Activated naive CD4-positive, alpha-beta T cell treated with anti-CD3 and anti-CD28 coated beads, Interleukin-2, amount 10 ng/mL, durations not matched to agents 7 days and 5 days (primary cell): Measurements from ENCODE around the gene VSTM2L.
"Not testable (repeated sequence)": the region's sequence is repeated elsewhere in the genome, so short reads cannot be mapped to it uniquely, and the experiment has no call there.

Source experiments
- CTCF ChIA-PET: fragments of 350-600 bp; sonication (Branson Sonifier 250); formaldehyde crosslinking; loops from one replicate; lab custom pipeline; 2021; ENCODE audit warnings: antibody characterized with exemption; lab: Charles Lee
- DNase-seq: peaks from one replicate; pipeline ENCODE4 v3.0.0-alpha.2; 2020
- H3K27ac Mint-ChIP-seq: one replicate; pipeline ENCODE4 v1.8.0; 2021; ENCODE audit warnings: mild to moderate bottlenecking, moderate library complexity, mixed read lengths
- H3K27me3 Mint-ChIP-seq: one replicate; pipeline ENCODE4 v1.8.0; 2021; ENCODE audit warnings: mild to moderate bottlenecking, mixed read lengths
- H3K36me3 Mint-ChIP-seq: one replicate; pipeline ENCODE4 v1.8.0; 2021; ENCODE audit warnings: mixed read lengths
- H3K4me1 Mint-ChIP-seq: one replicate; pipeline ENCODE4 v1.8.0; 2021; ENCODE audit warnings: mixed read lengths
- H3K4me3 Mint-ChIP-seq: one replicate; pipeline ENCODE4 v1.8.0; 2021; ENCODE audit warnings: mild to moderate bottlenecking, moderate library complexity, mixed read lengths
- H3K9me3 Mint-ChIP-seq: one replicate; pipeline ENCODE4 v1.8.0; 2021; ENCODE audit warnings: mixed read lengths

The VSTM2L gene

DNA sequence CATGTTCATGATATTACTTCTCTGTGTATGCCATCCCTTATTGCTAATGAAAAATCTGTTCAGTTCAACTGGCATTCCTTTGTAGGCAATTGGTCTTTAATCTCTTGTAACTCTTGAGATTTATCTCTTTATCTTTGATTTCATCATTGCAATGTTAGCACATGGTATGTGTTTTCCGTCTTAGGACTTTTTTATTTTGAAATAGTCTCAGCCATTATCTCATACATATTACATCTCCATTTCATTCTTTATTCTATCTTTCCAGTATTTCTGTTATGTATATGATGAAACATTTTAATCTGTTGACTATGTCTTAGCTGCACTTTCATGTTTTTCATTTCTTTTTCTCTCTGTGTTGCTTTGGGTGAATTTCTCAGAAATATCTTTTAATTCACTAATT lies 58.1 kb downstream of the VSTM2L start:
- Mint-ChIP-seq H3K36me3 (no peaks in the 10 kb centered on the region), H3K27me3 (peaks cover 14% of the 10 kb centered on the region), H3K4me1 (no peaks in the 10 kb centered on the region), H3K27ac (no peak overlapping the region), H3K4me3 (no peak overlapping the region), H3K9me3 (no peaks in the 10 kb centered on the region)
- CTCF ChIA-PET = no interaction called here
- DNase-seq = no peak

DNA sequence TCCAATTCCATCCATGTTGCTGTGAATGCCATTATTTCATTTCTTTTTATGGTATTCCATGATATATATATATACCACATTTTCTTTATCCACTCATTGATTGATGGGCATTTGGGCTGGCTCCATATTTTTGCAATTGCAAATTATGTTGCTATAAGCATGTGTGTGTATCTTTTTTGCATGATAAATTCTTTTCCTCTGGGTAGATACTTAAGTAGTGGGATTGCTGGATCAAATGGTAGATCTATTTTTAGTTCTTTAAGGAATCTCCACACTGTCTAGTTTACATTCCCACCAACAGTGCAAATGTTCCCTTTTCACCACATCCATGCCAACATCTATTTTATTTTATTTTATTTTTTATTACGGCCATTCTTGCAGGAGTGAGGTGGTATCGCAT lies 60.6 kb downstream of the VSTM2L start:
- H3K27ac Mint-ChIP-seq, H3K27me3 Mint-ChIP-seq, DNase-seq, H3K4me1 Mint-ChIP-seq, H3K9me3 Mint-ChIP-seq, H3K36me3 Mint-ChIP-seq, CTCF ChIA-PET, H3K4me3 Mint-ChIP-seq: not testable (repeated sequence)

DNA sequence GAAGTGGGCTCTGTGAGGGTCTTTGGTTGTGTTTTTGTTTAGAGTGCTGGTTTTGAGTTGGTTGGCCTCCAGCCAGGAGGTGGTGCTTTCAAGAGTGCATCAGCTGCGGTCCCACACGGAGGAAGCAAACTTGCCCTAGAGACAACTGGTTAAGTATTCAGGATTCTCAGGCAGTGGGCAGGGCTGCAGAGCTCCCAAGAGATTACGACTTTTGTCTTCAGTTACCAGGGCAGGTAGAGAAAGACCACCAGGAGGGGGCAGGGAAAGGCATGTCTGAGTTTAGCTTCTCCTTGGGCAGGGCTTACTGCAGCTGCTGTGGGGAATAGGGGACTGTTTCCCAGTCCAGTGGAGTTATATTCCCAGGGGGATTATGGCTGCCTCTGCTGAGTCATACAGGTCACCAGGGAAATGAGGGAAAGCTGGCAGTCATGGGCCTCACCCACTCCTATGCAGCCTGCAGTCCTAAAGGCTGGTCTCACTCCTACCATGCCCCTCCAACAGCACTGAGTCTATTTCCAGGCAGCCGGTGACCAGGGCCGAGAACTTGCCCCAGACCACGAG lies 66.0 kb downstream of the VSTM2L start:
- H3K27me3 Mint-ChIP-seq = peaks cover 7% of the 10 kb centered on the region
- CTCF ChIA-PET = no interaction called here
- no peaks in the 10 kb centered on the region for H3K36me3 Mint-ChIP-seq
- H3K27ac Mint-ChIP-seq = no peak overlapping the region
- H3K4me1 Mint-ChIP-seq = no peaks in the 10 kb centered on the region
- no peak for DNase-seq
- H3K4me3 Mint-ChIP-seq = no peak overlapping the region
- peaks cover 2% of the 10 kb centered on the region for H3K9me3 Mint-ChIP-seq

DNA sequence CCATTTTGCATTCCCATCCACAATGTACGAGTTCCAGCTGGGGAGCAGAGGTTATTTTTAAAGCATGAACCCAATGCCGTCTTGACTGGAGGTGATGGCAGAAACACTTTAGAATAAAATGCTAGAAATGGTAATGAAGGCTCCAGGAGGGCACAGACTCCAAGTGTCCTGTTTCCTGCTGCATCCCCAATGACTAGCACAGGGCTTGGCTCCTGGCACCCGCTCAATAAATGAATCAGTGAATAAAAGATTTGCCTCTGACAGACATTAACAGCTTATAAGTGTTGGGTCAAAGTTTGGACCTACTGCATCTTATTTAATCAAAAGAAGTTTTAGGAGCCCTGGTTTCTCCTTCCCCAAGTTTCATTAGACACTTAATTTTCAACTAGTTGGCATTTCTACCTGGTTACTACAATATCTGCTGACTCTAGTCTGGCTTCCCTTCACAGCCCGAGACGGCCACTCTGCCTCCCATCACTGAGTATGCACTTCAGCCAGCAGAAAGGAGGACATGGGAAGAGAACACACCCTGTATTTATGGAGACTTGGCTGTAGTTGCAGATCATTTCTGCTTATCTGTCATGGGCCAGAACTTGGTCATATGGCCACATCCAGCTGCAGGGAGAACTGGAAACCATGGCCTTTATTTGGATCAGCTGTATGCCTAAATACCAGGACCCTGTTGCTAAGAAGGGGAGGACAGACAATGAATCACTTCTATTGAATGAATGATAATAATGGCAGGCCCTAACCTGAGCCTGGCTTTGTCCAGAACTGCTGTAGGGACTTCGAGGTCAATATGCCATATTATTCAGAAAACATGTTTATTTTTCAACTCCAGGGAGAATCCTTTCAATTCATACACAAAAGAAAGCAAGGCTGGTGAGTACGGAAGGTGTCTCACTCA lies 67.3 kb downstream of the VSTM2L start:
- Mint-ChIP-seq H3K27ac (no peak overlapping the region), H3K27me3 (peaks cover 7% of the 10 kb centered on the region), H3K4me1 (no peaks in the 10 kb centered on the region), H3K9me3 (peaks cover 2% of the 10 kb centered on the region), H3K4me3 (no peak overlapping the region), H3K36me3 (no peaks in the 10 kb centered on the region)
- CTCF ChIA-PET = interaction anchor here (0.6 to 0.9 kb wide), 3 partner anchors 23 to 55 kb away, joined by 3 read pairs; no protein-coding TSS in a partner anchor
- no peak for DNase-seq

DNA sequence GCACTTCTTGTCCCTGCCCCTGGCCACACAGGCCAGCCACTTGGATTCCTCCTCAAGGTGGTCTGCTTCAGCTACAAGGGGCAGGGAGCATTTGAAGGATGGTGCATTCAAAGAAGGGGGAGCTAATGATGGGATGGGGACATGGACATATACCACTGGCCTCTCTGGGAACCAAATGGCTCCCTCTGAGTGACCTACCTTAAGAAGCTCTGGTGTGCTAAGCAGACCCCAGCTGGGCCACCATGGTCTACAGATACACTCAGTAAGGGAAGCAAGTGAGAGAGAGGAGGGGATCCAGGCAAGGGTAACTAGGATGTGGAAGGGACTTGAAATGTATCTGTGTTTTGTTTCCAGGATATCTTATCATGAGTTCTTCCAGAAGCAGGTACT lies 67.9 kb downstream of the VSTM2L start:
- no peak for DNase-seq
- H3K27ac Mint-ChIP-seq = no peak overlapping the region
- no peaks in the 10 kb centered on the region for H3K36me3 Mint-ChIP-seq
- H3K27me3 Mint-ChIP-seq = peaks cover 7% of the 10 kb centered on the region
- no peak overlapping the region for H3K4me3 Mint-ChIP-seq
- CTCF ChIA-PET = interaction anchor here (0.6 to 0.9 kb wide), 3 partner anchors 22 to 55 kb away, joined by 3 read pairs; no protein-coding TSS in a partner anchor
- peaks cover 2% of the 10 kb centered on the region for H3K9me3 Mint-ChIP-seq
- no peaks in the 10 kb centered on the region for H3K4me1 Mint-ChIP-seq

DNA sequence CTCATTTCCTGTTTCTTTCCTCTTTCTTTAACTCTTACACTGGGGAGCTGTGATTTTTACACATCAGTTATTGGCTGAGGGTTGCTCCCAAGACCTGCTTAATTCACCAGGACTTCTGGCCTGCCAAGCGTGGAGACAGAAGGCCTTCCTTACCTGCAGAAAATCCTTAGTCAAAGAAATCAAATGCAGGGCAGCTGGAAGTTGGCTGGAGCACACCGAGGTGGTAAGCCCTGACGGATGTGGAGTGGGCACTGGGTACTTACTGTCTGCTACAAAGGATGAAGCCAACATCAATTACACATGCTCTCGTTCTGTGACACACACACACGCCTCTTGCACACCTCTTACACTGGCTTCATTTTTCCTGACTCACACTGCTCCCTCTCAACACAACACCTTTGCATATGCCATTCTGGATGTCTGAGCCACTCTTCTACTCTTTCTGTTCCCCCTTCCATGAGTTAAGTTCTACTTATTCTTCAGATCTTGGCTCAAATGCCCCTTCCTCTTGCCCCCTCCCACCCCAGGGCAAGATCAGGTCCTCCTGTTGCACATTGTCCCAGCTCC lies 68.7 kb downstream of the VSTM2L start:
- Mint-ChIP-seq H3K27ac (no peak overlapping the region), H3K27me3 (peaks cover 11% of the 10 kb centered on the region), H3K4me3 (no peak overlapping the region), H3K9me3 (peaks cover 2% of the 10 kb centered on the region), H3K4me1 (peaks cover 4% of the 10 kb centered on the region), H3K36me3 (no peaks in the 10 kb centered on the region)
- no peak for DNase-seq
- CTCF ChIA-PET = no interaction called here

DNA sequence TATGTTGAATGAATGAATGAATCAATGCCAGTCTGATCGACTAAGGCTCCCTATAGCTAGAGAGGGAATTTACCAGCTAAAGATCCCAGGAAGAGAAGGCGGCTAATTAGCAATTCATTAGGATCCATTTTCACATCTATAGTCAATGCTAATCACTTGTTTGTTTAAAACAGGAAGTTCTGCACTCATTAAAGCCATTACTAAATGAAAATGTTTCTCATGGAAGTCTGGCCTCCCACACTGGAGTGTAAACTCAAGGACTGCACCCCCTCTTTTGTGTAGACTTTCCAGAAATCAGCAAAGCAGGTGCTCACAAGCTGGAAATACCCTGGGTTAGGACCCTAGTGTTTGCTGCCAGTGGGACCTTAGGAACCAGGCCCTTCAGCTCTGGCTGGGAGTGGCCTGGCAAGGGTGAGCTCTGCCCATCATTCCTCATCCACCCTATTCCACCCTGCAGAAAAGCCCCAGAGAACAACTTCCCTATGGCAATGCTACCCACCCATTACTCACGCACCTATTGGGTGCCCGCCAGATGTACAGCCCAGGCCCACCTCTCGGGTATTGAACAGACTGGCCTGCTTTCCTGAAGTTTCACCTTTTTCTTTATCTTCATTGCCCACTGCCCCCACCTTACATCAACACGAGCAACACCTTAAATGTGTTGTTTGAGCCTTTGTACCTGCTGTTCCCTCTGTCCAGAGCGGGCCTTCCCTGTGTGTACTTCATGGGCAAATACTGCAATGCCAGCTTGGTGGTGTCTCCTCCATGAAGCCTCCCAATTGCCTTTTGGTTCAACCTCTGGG lies 69.5 kb downstream of the VSTM2L start:
- no peak overlapping the region for H3K4me3 Mint-ChIP-seq
- H3K27ac Mint-ChIP-seq = no peak overlapping the region
- peaks cover 8% of the 10 kb centered on the region for H3K4me1 Mint-ChIP-seq
- peaks cover 2% of the 10 kb centered on the region for H3K9me3 Mint-ChIP-seq
- H3K36me3 Mint-ChIP-seq = no peaks in the 10 kb centered on the region
- CTCF ChIA-PET = no interaction called here
- no peak for DNase-seq
- H3K27me3 Mint-ChIP-seq = peaks cover 15% of the 10 kb centered on the region

DNA sequence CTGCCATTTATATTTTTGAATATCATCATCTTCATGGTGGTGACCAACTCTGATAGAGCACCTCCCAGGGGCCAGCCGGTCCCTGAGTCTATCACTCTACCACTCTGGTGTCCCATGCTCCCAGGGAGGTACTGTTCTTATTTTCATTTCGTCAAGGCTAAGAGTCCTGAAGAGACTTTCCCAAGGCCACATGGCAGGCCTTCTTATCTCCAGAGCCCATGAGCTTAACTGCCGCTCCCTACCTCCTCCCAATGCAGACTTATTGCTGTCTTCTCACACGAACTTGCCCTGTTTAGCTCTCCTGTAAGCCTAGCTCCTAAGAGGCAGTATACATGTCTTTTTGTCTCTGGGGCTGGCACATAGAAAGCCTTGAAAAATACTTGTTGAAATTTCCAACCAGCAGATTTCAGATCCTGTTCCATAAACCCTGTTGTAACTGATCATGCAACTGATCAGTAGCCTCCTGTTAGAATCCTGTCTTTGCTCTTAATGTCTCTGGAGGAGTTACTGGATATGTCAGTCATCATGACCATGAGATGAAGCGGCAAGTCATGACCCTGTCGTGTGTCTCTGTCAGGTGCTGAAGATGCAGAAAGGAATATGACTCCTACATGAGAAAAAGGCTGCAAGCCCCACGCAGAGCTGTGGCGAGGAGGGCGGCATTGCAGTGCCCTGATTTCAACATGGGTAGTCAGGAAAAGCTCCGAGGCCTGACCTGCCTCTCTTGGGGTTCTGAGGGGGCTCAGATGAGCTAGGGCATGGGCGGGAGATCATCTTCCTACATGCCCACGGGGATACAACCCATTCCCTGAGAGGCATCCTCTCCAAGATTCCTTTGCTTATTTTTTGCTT lies 70.4 kb downstream of the VSTM2L start:
- DNase-seq = no peak
- peaks cover 13% of the 10 kb centered on the region for H3K4me1 Mint-ChIP-seq
- H3K27ac Mint-ChIP-seq = no peak overlapping the region
- H3K4me3 Mint-ChIP-seq = no peak overlapping the region
- no peaks in the 10 kb centered on the region for H3K36me3 Mint-ChIP-seq
- CTCF ChIA-PET = no interaction called here
- peaks cover under 1% of the 10 kb centered on the region for H3K9me3 Mint-ChIP-seq
- peaks cover 15% of the 10 kb centered on the region for H3K27me3 Mint-ChIP-seq

DNA sequence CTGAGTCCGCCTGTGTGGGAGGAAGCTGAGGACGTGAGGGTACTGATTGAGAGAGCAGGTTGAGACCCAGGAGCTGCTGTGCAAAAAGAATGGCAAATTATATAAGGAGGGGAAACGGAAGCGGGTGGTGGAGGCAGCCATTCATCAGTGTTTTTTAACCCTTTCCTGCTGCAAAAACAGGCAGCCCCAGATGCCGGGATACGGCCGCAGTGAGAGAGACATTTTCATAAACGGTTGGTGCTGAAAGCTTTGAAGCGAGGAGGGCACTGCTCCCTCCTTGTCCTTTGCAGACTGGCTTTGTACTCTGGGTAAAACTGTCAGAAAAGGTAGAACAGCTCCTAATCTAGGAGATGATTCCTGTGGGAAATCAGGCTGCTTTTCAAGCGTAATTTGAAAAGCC lies 74.0 kb downstream of the VSTM2L start:
- no peak for DNase-seq
- H3K27me3 Mint-ChIP-seq = peaks cover 8% of the 10 kb centered on the region
- no peaks in the 10 kb centered on the region for H3K36me3 Mint-ChIP-seq
- no peaks in the 10 kb centered on the region for H3K9me3 Mint-ChIP-seq
- CTCF ChIA-PET = no interaction called here
- H3K4me1 Mint-ChIP-seq = peaks cover 13% of the 10 kb centered on the region
- no peak overlapping the region for H3K27ac Mint-ChIP-seq
- H3K4me3 Mint-ChIP-seq = no peak overlapping the region

DNA sequence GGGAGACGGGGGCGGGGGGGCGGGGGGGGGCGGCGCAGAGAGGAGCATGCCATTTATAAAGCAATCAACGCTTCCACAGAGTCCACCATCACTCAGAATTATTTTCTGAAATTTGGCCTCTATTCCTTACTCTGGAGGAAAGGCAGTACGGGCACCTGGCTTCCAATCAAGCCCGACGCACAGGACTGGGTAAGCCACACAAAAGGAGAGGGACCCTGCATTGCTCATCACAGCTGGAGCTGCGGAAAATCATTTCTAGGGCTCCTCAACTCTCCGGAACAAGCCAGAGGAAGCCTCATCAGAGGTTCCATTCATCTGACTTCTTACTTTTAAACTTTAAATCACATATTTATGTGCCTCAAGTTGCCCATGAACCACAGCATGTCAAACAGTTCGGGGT lies 74.4 kb downstream of the VSTM2L start:
- H3K27me3 Mint-ChIP-seq = peaks cover 8% of the 10 kb centered on the region
- H3K36me3 Mint-ChIP-seq = peaks cover under 1% of the 10 kb centered on the region
- peaks cover 13% of the 10 kb centered on the region for H3K4me1 Mint-ChIP-seq
- no peak for DNase-seq
- no peak overlapping the region for H3K27ac Mint-ChIP-seq
- CTCF ChIA-PET = no interaction called here
- H3K4me3 Mint-ChIP-seq = no peak overlapping the region
- no peaks in the 10 kb centered on the region for H3K9me3 Mint-ChIP-seq

DNA sequence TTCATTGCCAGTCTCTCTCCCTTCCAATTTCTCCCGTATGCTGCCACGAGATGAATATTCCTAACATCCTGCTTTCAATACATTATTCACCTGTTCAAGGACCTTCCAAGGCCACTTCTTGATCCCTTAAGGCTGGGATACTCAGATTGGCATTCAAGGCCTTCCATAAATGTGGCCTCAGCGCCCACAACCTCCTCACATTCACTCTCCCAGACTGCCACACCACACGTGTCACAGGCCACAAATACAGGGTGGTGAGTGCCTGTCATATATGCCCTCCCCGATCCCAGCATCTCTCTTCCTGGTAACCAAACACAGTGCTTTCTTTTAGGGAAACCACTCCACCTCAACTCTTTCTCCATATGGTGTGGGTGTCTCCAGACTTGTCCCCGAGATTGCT lies 74.9 kb downstream of the VSTM2L start:
- no peak overlapping the region for H3K27ac Mint-ChIP-seq
- no peak overlapping the region for H3K4me3 Mint-ChIP-seq
- peaks cover 5% of the 10 kb centered on the region for H3K36me3 Mint-ChIP-seq
- DNase-seq = no peak
- H3K27me3 Mint-ChIP-seq = peaks cover 8% of the 10 kb centered on the region
- CTCF ChIA-PET = no interaction called here
- no peaks in the 10 kb centered on the region for H3K9me3 Mint-ChIP-seq
- peaks cover 13% of the 10 kb centered on the region for H3K4me1 Mint-ChIP-seq

DNA sequence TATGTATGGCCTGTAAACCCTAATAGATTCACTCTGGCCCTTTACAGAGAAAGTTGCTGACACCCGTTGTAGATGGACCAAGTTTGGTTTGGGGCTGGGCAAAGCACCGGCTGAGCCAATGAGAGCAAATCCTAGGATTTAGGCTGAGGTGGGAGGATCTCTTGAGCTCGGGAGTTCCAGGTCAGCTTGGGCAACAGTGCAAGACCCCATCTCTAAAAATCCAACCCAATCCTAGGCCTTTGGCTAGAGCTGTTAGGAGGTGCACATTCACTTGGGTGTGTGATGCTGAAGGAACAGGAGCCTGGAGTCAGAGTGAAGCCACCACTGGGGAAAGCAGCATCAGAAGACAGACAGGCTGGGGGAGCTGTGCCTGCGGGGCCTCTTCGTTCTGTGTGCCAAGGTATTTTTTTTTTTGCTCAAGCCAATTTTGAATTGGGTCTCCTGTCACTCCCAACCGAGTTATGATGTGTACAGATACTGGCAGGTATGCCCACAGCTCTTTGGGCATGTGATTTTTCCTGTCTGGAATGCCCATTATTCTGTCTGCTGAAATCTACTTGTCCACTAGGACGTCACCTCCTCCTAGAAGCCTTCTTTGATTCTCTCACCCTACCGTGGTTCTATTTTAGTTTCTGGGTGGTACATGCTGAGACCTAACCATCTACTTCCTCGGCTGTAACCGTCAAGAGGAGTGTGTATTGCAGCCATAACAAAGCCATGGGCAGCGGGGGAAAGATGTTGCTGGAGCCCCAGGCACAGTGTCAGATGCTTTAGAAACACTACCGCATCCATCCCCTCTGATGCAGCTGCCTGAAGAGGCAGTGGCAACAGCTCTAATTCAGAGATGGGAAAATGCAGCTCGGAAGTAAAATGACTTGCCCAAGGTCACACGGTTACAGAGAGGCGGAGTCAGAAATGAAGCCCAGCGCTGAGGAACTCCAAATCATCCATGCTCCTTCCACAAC lies 76.4 kb downstream of the VSTM2L start:
- CTCF ChIA-PET = interaction anchor here (0.9 to 2.0 kb wide), 3 partner anchors 13 to 66 kb away, joined by 3 to 5 read pairs (median 4); no protein-coding TSS in a partner anchor

More for the DNA sequence above, 76.4 kb downstream of the VSTM2L start:
- no peaks in the 10 kb centered on the region for H3K9me3 Mint-ChIP-seq
- no peak overlapping the region for H3K27ac Mint-ChIP-seq
- H3K27me3 Mint-ChIP-seq = peaks cover 8% of the 10 kb centered on the region
- H3K4me3 Mint-ChIP-seq = no peak overlapping the region
- peaks cover 13% of the 10 kb centered on the region for H3K4me1 Mint-ChIP-seq
- DNase-seq = no peak
- H3K36me3 Mint-ChIP-seq = peaks cover 8% of the 10 kb centered on the region
